COLO668 (cell line): ENCODE results near the gene SLCO2A1.
"Not testable (repeated sequence)": the region's sequence is repeated elsewhere in the genome, so short reads cannot be mapped to it uniquely, and the experiment has no call there.

Source experiments
- DNase-seq: peaks from one replicate; lab custom pipeline; 2025; ENCODE audit not compliant: unreplicated experiment; lab: John Stamatoyannopoulos, UW

SLCO2A1 gene

GRCh38 chr3:134029734-134030378 is at the start of gene SLCO2A1:
Gene SLCO2A1 (minus strand): TSS chr3:134029925. CDS start chr3:134029802, 123 bp downstream.
- DNase-seq = peak; percentile 51

GRCh38 chr3:134079111-134079547 is 49.4 kb upstream of the SLCO2A1 start:
- no peak for DNase-seq

- no peak for DNase-seq
Measured at GRCh38 chr3:134078169-134078831, 48.6 kb upstream of the SLCO2A1 start.

GRCh38 chr3:134077649-134078161 is 48.0 kb upstream of the SLCO2A1 start:
- no peak for DNase-seq

- DNase-seq = no peak
Measured at GRCh38 chr3:134076851-134077250, 47.1 kb upstream of the SLCO2A1 start.

- no peak for DNase-seq
Measured at GRCh38 chr3:134075846-134076245, 46.1 kb upstream of the SLCO2A1 start.

- no peak for DNase-seq
Measured at GRCh38 chr3:134075568-134075825, 45.8 kb upstream of the SLCO2A1 start.

GRCh38 chr3:134074790-134075567 is 45.3 kb upstream of the SLCO2A1 start:
- DNase-seq = no peak

- DNase-seq = no peak
Measured at GRCh38 chr3:134074001-134074789, 44.5 kb upstream of the SLCO2A1 start.

GRCh38 chr3:134073583-134073945 is 43.8 kb upstream of the SLCO2A1 start:
- DNase-seq = no peak

GRCh38 chr3:134072881-134073582 is 43.3 kb upstream of the SLCO2A1 start:
- DNase-seq = no peak

GRCh38 chr3:134070281-134070680 is 40.6 kb upstream of the SLCO2A1 start:
- DNase-seq = not testable (repeated sequence)

- no peak for DNase-seq
Measured at GRCh38 chr3:134068429-134068828, 38.7 kb upstream of the SLCO2A1 start.

GRCh38 chr3:134067531-134068161 is 37.9 kb upstream of the SLCO2A1 start:
- no peak for DNase-seq

- DNase-seq = no peak
Measured at GRCh38 chr3:134066651-134067530, 37.2 kb upstream of the SLCO2A1 start.

- no peak for DNase-seq
Measured at GRCh38 chr3:134066158-134066541, 36.4 kb upstream of the SLCO2A1 start.

- no peak for DNase-seq
Measured at GRCh38 chr3:134065252-134066157, 35.8 kb upstream of the SLCO2A1 start.

GRCh38 chr3:134064081-134064480 is 34.4 kb upstream of the SLCO2A1 start:
- DNase-seq = no peak
